A673 (cell line): Measurements from ENCODE around the gene GALNT9. TPM values are rescaled to one million over a fixed set of nuclear protein-coding genes. Genes with fewer than 3 reads are reported as not detected.

Source experiments
- BruUV-seq: library from RNA; stranded (reverse); fragments of 400-500 nt; replicated peaks from 2 replicates; lab custom pipeline; 2021; lab: Mats Ljungman, UMichigan
- CTCF ChIA-PET: fragments of 300-600 bp; sonication (Branson Sonifier 250); formaldehyde crosslinking; loops from one replicate; lab custom pipeline; 2022; ENCODE audit warnings: antibody characterized with exemption; lab: Charles Lee
- POLR2A ChIA-PET: fragments of 300-600 bp; sonication (Branson Sonifier 250); formaldehyde crosslinking; loops from one replicate; lab custom pipeline; 2022; ENCODE audit warnings: antibody characterized with exemption; ENCODE audit not compliant: low non-redundant PET; lab: Charles Lee
- DNase-seq: peaks from one replicate; pipeline ENCODE4 v3.0.0-alpha.2; 2015; ENCODE audit warnings: low spot score
- H3K27ac ChIP-seq: fragments of 200-600 bp; sonication (generic); 2 replicates; pipeline ENCODE4 v1.5.1; 2016; ENCODE audit warnings: mixed run types, low read depth, mild to moderate bottlenecking, mixed read lengths, antibody characterized with exemption, low read length; ENCODE audit not compliant: poor library complexity, severe bottlenecking
- H3K27me3 ChIP-seq: fragments of 200-600 bp; sonication (generic); replicated peaks from 2 replicates; pipeline ENCODE4 v1.6.1; 2017; ENCODE audit warnings: mixed run types, low read depth, mild to moderate bottlenecking, mixed read lengths, antibody characterized with exemption, low read length; ENCODE audit not compliant: insufficient read depth, poor library complexity
- H3K36me3 ChIP-seq: fragments of 200-600 bp; sonication (generic); 2 replicates; pipeline ENCODE4 v1.6.1; 2016; ENCODE audit warnings: mixed run types, mild to moderate bottlenecking, mixed read lengths, antibody characterized with exemption, low read length; ENCODE audit not compliant: insufficient read depth, poor library complexity, severe bottlenecking
- H3K4me1 ChIP-seq: fragments of 200-600 bp; sonication (generic); 2 replicates; pipeline ENCODE4 v1.6.1; 2017; ENCODE audit warnings: mixed run types, mild to moderate bottlenecking, mixed read lengths, antibody characterized with exemption, low read length; ENCODE audit not compliant: insufficient read depth, poor library complexity, severe bottlenecking
- H3K4me3 ChIP-seq: fragments of 200-600 bp; sonication (generic); 2 replicates; pipeline ENCODE4 v1.5.1; 2016; ENCODE audit warnings: low read depth, mixed run types, mild to moderate bottlenecking, mixed read lengths, low read length; ENCODE audit not compliant: poor library complexity, severe bottlenecking
- H3K9me3 ChIP-seq: fragments of 200-600 bp; sonication (generic); 2 replicates; pipeline ENCODE4 v1.6.1; 2016; ENCODE audit warnings: mixed run types, low read depth, mild to moderate bottlenecking, mixed read lengths, antibody characterized with exemption, low read length; ENCODE audit not compliant: poor library complexity, severe bottlenecking
- EZH2 ChIP-seq: fragments of 200-600 bp; sonication (generic); IDR thresholded peaks from 2 replicates; pipeline ENCODE4 v1.6.1; 2017; ENCODE audit warnings: borderline replicate concordance, low read depth, mild to moderate bottlenecking, mixed read lengths, antibody characterized with exemption, low read length; ENCODE audit not compliant: poor library complexity, severe bottlenecking
- intact Hi-C: fragments of 100-400 bp; cut with micrococcal nuclease; formaldehyde crosslinking; loops from one replicate; pipeline ENCODE4 v1.10.0; 2022; ENCODE audit not compliant: unreplicated experiment
- total RNA-seq: library from RNA; stranded (reverse); gene quantifications from 2 replicates; pipeline ENCODE4 v1.2.3, GENCODE V29; 2021
- TF ChIP-seq, protein P1 (sequence below): fragments of 300-800, 200-600 bp; sonication (generic); conservative IDR thresholded peaks from 2 replicates; pipeline ENCODE4 v1.5.1; 2017; ENCODE audit warnings: low read depth, mild to moderate bottlenecking, antibody characterized with exemption, low read length, moderate library complexity, mixed read lengths

The GALNT9 gene
- total RNA-seq, 1 experiment from 2014 or later, result 7.4 TPM

DNA sequence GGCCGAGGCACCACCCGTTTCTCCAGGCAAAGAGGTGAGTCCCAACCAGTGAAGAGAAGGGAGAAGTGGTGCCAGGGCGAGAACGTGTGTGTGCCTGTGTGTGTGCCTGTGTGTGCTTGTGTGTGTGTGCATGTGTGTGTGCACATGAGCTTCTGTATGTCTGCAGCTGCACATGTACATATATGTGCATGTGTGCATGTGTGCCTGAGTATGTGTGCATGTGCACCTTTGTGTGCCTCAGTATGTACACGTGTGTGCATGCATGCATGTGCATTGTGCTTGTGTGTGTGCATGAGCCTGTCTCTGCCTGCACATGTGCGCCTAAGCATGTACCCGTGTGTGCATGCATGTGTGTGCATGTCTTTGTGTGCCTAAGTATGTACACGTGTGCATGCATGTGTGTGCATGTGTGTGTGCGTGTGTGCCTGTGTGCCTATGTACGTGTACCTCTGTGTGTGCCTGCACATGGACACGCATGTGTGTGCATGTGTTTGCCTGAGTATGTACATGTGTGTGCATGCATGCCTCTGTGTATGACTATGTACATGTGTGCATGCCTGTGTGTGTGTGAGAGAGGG lies 5.9 kb upstream of the GALNT9 start:
- no peak overlapping the region for H3K27ac ChIP-seq
- BruUV-seq, result no TSS peak
- H3K4me3 ChIP-seq, result no peak overlapping the region
- peaks cover 10% of the 10 kb centered on the region for H3K27me3 ChIP-seq
- no peaks in the 10 kb centered on the region for H3K4me1 ChIP-seq
- POLR2A ChIA-PET, result no interaction called here
- intact Hi-C loops, result no loop called here
- DNase-seq, result no peak
- no peaks in the 10 kb centered on the region for H3K9me3 ChIP-seq
- no peaks in the 10 kb centered on the region for H3K36me3 ChIP-seq
- CTCF ChIA-PET, result no interaction called here
- TF ChIP-seq, protein P1, sequence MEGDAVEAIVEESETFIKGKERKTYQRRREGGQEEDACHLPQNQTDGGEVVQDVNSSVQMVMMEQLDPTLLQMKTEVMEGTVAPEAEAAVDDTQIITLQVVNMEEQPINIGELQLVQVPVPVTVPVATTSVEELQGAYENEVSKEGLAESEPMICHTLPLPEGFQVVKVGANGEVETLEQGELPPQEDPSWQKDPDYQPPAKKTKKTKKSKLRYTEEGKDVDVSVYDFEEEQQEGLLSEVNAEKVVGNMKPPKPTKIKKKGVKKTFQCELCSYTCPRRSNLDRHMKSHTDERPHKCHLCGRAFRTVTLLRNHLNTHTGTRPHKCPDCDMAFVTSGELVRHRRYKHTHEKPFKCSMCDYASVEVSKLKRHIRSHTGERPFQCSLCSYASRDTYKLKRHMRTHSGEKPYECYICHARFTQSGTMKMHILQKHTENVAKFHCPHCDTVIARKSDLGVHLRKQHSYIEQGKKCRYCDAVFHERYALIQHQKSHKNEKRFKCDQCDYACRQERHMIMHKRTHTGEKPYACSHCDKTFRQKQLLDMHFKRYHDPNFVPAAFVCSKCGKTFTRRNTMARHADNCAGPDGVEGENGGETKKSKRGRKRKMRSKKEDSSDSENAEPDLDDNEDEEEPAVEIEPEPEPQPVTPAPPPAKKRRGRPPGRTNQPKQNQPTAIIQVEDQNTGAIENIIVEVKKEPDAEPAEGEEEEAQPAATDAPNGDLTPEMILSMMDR, result no peak
- TF ChIP-seq EZH2, result no peak

DNA sequence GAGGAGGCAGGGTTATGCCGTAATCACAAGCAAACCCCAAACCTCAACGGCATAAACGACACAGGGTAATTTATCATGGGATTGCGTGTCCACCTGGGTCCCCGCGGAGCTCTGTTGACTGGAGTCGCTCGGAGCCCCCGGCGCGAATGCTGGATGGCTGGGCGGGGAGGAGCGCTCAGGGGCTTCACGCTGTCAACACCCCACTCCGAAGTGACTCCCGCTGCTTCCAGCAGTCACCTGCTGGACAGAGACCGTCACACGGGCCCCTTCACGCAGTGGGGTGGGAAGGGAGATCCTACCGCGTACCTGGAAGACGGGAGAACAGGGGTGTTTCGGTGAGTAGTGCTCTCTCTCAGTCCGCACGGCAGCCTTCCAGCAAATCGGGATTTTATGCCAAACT lies 4.4 kb upstream of the GALNT9 start:
- H3K4me3 ChIP-seq, result no peak overlapping the region
- DNase-seq, result no peak
- TF ChIP-seq, protein P1, result no peak
- ChIA-PET POLR2A (no interaction called here), CTCF (no interaction called here)
- no peaks in the 10 kb centered on the region for H3K9me3 ChIP-seq
- H3K36me3 ChIP-seq, result no peaks in the 10 kb centered on the region
- no peak overlapping the region for H3K27ac ChIP-seq
- intact Hi-C loops, result no loop called here
- H3K27me3 ChIP-seq, result peaks cover 19% of the 10 kb centered on the region
- peaks cover 4% of the 10 kb centered on the region for H3K4me1 ChIP-seq
- BruUV-seq, result no TSS peak

DNA sequence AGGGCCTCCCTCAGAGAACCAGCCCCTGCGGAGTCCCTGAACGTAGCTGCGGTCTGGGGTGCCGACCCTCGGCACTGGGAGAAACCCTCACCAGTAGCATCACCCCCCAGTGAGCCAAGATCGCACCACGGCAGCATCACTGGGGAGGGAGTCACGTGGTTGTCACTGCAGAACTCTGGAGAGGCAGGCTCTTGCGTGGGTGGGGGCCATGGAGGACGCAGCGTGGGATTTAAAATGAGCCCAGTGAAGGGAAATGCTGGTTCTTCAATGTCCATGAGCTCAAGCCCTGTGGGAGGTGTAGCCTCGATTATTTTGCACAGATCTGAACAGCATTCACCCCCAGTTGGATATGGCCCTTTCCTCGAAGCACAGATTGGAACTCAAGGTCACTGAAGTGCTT lies 3.9 kb upstream of the GALNT9 start:
- Histone ChIP-seq H3K36me3 (no peaks in the 10 kb centered on the region), H3K27me3 (peaks cover 24% of the 10 kb centered on the region), H3K4me1 (peaks cover 8% of the 10 kb centered on the region), H3K9me3 (no peaks in the 10 kb centered on the region), H3K27ac (no peak overlapping the region), H3K4me3 (no peak overlapping the region)
- DNase-seq, result no peak
- no peak for TF ChIP-seq EZH2
- TF ChIP-seq, protein P1, result no peak
- intact Hi-C loops, result no loop called here
- no TSS peak for BruUV-seq
- ChIA-PET POLR2A (no interaction called here), CTCF (no interaction called here)
